ENCODE data around the gene RFX3.
A peak's percentile ranks its signal among the peaks of the same experiment; 100 is the strongest.

The RFX3 gene

GRCh38 chr9:3478549-3478953 lies 47.2 kb downstream of the RFX3 start:
- H3K4me3 ChIP-seq: no peak overlapping the region
- H3K9me3 ChIP-seq: no peaks in the 10 kb centered on the region
- H3K27me3 ChIP-seq (ENCODE audit: low read depth): no peaks in the 10 kb centered on the region
- no peaks in the 10 kb centered on the region for H3K36me3 ChIP-seq (replicated peaks)
- in situ Hi-C loops (cut with MboI; ENCODE audit: low sequenced_read_pairs): no loop called here
- H3K4me1 ChIP-seq: peaks cover 33% of the 10 kb centered on the region
- peak; percentile 54 to 69 for DNase-seq (ENCODE audit: low spot score in 2 of 2)

- H3K4me1 ChIP-seq: peaks cover 37% of the 10 kb centered on the region
- DNase-seq (ENCODE audit: low spot score in 2 of 2): peak in 1 of 2 experiments; percentile 65
- in situ Hi-C loops (cut with MboI; ENCODE audit: low sequenced_read_pairs): no loop called here
- no peaks in the 10 kb centered on the region for H3K27me3 ChIP-seq (ENCODE audit: low read depth)
- H3K9me3 ChIP-seq: no peaks in the 10 kb centered on the region
- no peak overlapping the region for H3K4me3 ChIP-seq
- no peaks in the 10 kb centered on the region for H3K36me3 ChIP-seq (replicated peaks)
Observed at GRCh38 chr9:3477236-3477834, 48.5 kb downstream of the RFX3 start.

- Histone ChIP-seq H3K36me3 (replicated peaks) (no peaks in the 10 kb centered on the region), H3K4me3 (no peak overlapping the region), H3K9me3 (no peaks in the 10 kb centered on the region), H3K4me1 (peaks cover 34% of the 10 kb centered on the region), H3K27me3 (ENCODE audit: low read depth) (no peaks in the 10 kb centered on the region)
- DNase-seq (ENCODE audit: low spot score in 2 of 2): no peak
- in situ Hi-C loops (cut with MboI; ENCODE audit: low sequenced_read_pairs): no loop called here
Observed at GRCh38 chr9:3475300-3476020, 50.3 kb downstream of the RFX3 start.

GRCh38 chr9:3474821-3475220 lies 51.0 kb downstream of the RFX3 start:
- in situ Hi-C loops (cut with MboI; ENCODE audit: low sequenced_read_pairs): loop anchor here (25.0 kb wide), 1 partner anchor 887 kb away; no protein-coding TSS in a partner anchor
- DNase-seq (ENCODE audit: low spot score in 2 of 2): no peak
- Histone ChIP-seq H3K27me3 (ENCODE audit: low read depth) (no peaks in the 10 kb centered on the region), H3K9me3 (no peaks in the 10 kb centered on the region), H3K4me1 (peaks cover 32% of the 10 kb centered on the region), H3K36me3 (replicated peaks) (no peaks in the 10 kb centered on the region), H3K4me3 (no peak overlapping the region)

GRCh38 chr9:3473405-3473804 lies 52.4 kb downstream of the RFX3 start:
- in situ Hi-C loops (cut with MboI; ENCODE audit: low sequenced_read_pairs): loop anchor here (25.0 kb wide), 1 partner anchor 889 kb away; no protein-coding TSS in a partner anchor
- Histone ChIP-seq H3K4me3 (no peak overlapping the region), H3K4me1 (peaks cover 27% of the 10 kb centered on the region), H3K9me3 (no peaks in the 10 kb centered on the region), H3K36me3 (replicated peaks) (no peaks in the 10 kb centered on the region), H3K27me3 (ENCODE audit: low read depth) (no peaks in the 10 kb centered on the region)
- no peak for DNase-seq (ENCODE audit: low spot score in 2 of 2)

- no peaks in the 10 kb centered on the region for H3K27me3 ChIP-seq (ENCODE audit: low read depth)
- H3K36me3 ChIP-seq (replicated peaks): no peaks in the 10 kb centered on the region
- no peaks in the 10 kb centered on the region for H3K9me3 ChIP-seq
- in situ Hi-C loops (cut with MboI; ENCODE audit: low sequenced_read_pairs): loop anchor here (25.0 kb wide), 1 partner anchor 890 kb away; no protein-coding TSS in a partner anchor
- DNase-seq (ENCODE audit: low spot score in 2 of 2): no peak
- peaks cover 28% of the 10 kb centered on the region for H3K4me1 ChIP-seq
- no peak overlapping the region for H3K4me3 ChIP-seq
Observed at GRCh38 chr9:3471883-3472282, 53.9 kb downstream of the RFX3 start.

GRCh38 chr9:3468421-3469205 lies 57.2 kb downstream of the RFX3 start:
- Histone ChIP-seq H3K4me3 (no peak overlapping the region), H3K27me3 (ENCODE audit: low read depth) (no peaks in the 10 kb centered on the region), H3K9me3 (no peaks in the 10 kb centered on the region), H3K36me3 (replicated peaks) (no peaks in the 10 kb centered on the region), H3K4me1 (peaks cover 28% of the 10 kb centered on the region)
- in situ Hi-C loops (cut with MboI; ENCODE audit: low sequenced_read_pairs): loop anchor here (25.0 kb wide), 1 partner anchor 894 kb away; no protein-coding TSS in a partner anchor
- peak; percentile 50 to 92 for DNase-seq (ENCODE audit: low spot score in 2 of 2)

GRCh38 chr9:3467593-3468219 lies 58.1 kb downstream of the RFX3 start:
- H3K36me3 ChIP-seq (replicated peaks): no peaks in the 10 kb centered on the region
- peak; percentile 80 to 86 for DNase-seq (ENCODE audit: low spot score in 2 of 2)
- peaks cover 28% of the 10 kb centered on the region for H3K4me1 ChIP-seq
- no peak overlapping the region for H3K4me3 ChIP-seq
- in situ Hi-C loops (cut with MboI; ENCODE audit: low sequenced_read_pairs): loop anchor here (25.0 kb wide), 1 partner anchor 895 kb away; no protein-coding TSS in a partner anchor
- H3K27me3 ChIP-seq (ENCODE audit: low read depth): no peaks in the 10 kb centered on the region
- no peaks in the 10 kb centered on the region for H3K9me3 ChIP-seq

- in situ Hi-C loops (cut with MboI; ENCODE audit: low sequenced_read_pairs): loop anchor here (25.0 kb wide), 1 partner anchor 898 kb away; no protein-coding TSS in a partner anchor
- Histone ChIP-seq H3K4me3 (no peak overlapping the region), H3K9me3 (no peaks in the 10 kb centered on the region), H3K4me1 (peaks cover 24% of the 10 kb centered on the region), H3K36me3 (replicated peaks) (no peaks in the 10 kb centered on the region), H3K27me3 (ENCODE audit: low read depth) (no peaks in the 10 kb centered on the region)
- no peak for DNase-seq (ENCODE audit: low spot score in 2 of 2)
Observed at GRCh38 chr9:3464033-3464638, 61.7 kb downstream of the RFX3 start.

- in situ Hi-C loops (cut with MboI; ENCODE audit: low sequenced_read_pairs): loop anchor here (25.0 kb wide), 1 partner anchor 903 kb away; no protein-coding TSS in a partner anchor
- no peaks in the 10 kb centered on the region for H3K9me3 ChIP-seq
- H3K4me3 ChIP-seq: no peak overlapping the region
- H3K27me3 ChIP-seq (ENCODE audit: low read depth): no peaks in the 10 kb centered on the region
- H3K4me1 ChIP-seq: peaks cover 19% of the 10 kb centered on the region
- no peak for DNase-seq (ENCODE audit: low spot score in 2 of 2)
- H3K36me3 ChIP-seq (replicated peaks): no peaks in the 10 kb centered on the region; the same call in 1 of the 2 replicates
Observed at GRCh38 chr9:3458806-3459475, 66.9 kb downstream of the RFX3 start.

- no peaks in the 10 kb centered on the region; the same call in 1 of the 2 replicates for H3K36me3 ChIP-seq (replicated peaks)
- H3K4me3 ChIP-seq: no peak overlapping the region
- in situ Hi-C loops (cut with MboI; ENCODE audit: low sequenced_read_pairs): loop anchor here (25.0 kb wide), 1 partner anchor 905 kb away; no protein-coding TSS in a partner anchor
- no peaks in the 10 kb centered on the region for H3K27me3 ChIP-seq (ENCODE audit: low read depth)
- H3K4me1 ChIP-seq: peaks cover 19% of the 10 kb centered on the region
- H3K9me3 ChIP-seq: no peaks in the 10 kb centered on the region
- DNase-seq (ENCODE audit: low spot score in 2 of 2): no peak
Observed at GRCh38 chr9:3457175-3457574, 68.6 kb downstream of the RFX3 start.

GRCh38 chr9:3455717-3456116 lies 70.1 kb downstream of the RFX3 start:
- H3K4me1 ChIP-seq: peaks cover 19% of the 10 kb centered on the region
- H3K4me3 ChIP-seq: no peak overlapping the region
- no peaks in the 10 kb centered on the region for H3K9me3 ChIP-seq
- DNase-seq (ENCODE audit: low spot score in 2 of 2): no peak
- H3K36me3 ChIP-seq (replicated peaks): no peaks in the 10 kb centered on the region; the same call in 1 of the 2 replicates
- in situ Hi-C loops (cut with MboI; ENCODE audit: low sequenced_read_pairs): loop anchor here (25.0 kb wide), 1 partner anchor 907 kb away; no protein-coding TSS in a partner anchor
- H3K27me3 ChIP-seq (ENCODE audit: low read depth): no peaks in the 10 kb centered on the region
